D721Med (cell line): Measurements from ENCODE around the gene RIPK3.

Experiments
- DNase-seq: peaks from one replicate; pipeline ENCODE4 v3.0.0; 2011; ENCODE audit warnings: low spot score; ENCODE audit not compliant: insufficient read length
- FAIRE-seq: peaks from 2 replicates; lab custom pipeline; 2011; peaks lifted over from hg19 to GRCh38; lab: Jason Lieb, UNC
- CTCF ChIP-seq: IDR thresholded peaks from 2 replicates; pipeline ENCODE4 v1.5.1; 2012; ENCODE audit warnings: mild to moderate bottlenecking, control low read depth; ENCODE audit not compliant: insufficient read depth; ENCODE audit errors: missing control alignments

Gene RIPK3

GRCh38 chr14:24321212-24321975 lies 18.4 kb downstream of the RIPK3 start:
- no peak for FAIRE-seq

GRCh38 chr14:24317141-24317928 lies 22.5 kb downstream of the RIPK3 start:
- no peak for FAIRE-seq
- DNase-seq, result no peak
- TF ChIP-seq CTCF, result no peak

More at GRCh38 chr14:24321212-24321975, 18.4 kb downstream of the RIPK3 start:
- no peak for TF ChIP-seq CTCF
- no peak for DNase-seq

GRCh38 chr14:24316597-24316950 lies 23.2 kb downstream of the RIPK3 start:
- TF ChIP-seq CTCF, result no peak
- FAIRE-seq, result no peak
- no peak for DNase-seq

GRCh38 chr14:24315807-24316596 lies 23.8 kb downstream of the RIPK3 start:
- no peak for TF ChIP-seq CTCF
- DNase-seq (no peak), FAIRE-seq (no peak)

GRCh38 chr14:24315243-24315806 lies 24.5 kb downstream of the RIPK3 start:
- no peak for TF ChIP-seq CTCF
- FAIRE-seq, result no peak
- no peak for DNase-seq

- DNase-seq (no peak), FAIRE-seq (no peak)
- no peak for TF ChIP-seq CTCF
Observed at GRCh38 chr14:24314377-24315193, 25.2 kb downstream of the RIPK3 start.
